ENCODE data around the gene TRERF1.
A peak's percentile ranks its signal among the peaks of the same experiment; 100 is the strongest.

The TRERF1 gene

GRCh38 chr6:42423244-42423643, 28.5 kb downstream of the TRERF1 start:
- DNase-seq (ENCODE audit: low read depth, low spot score) = no peak

- no peak for DNase-seq (ENCODE audit: low read depth, low spot score)
These were observed 31.0 kb downstream of the TRERF1 start for GRCh38 chr6:42420741-42421140.

GRCh38 chr6:42419490-42420280, 32.0 kb downstream of the TRERF1 start:
- no peak for DNase-seq (ENCODE audit: low read depth, low spot score)

GRCh38 chr6:42418724-42419123, 33.0 kb downstream of the TRERF1 start:
- DNase-seq (ENCODE audit: low read depth, low spot score) = no peak

- DNase-seq (ENCODE audit: low read depth, low spot score) = peak; percentile 92
These were observed 34.0 kb downstream of the TRERF1 start for GRCh38 chr6:42417641-42418112.

GRCh38 chr6:42411406-42411805, 40.3 kb downstream of the TRERF1 start:
- DNase-seq (ENCODE audit: low read depth, low spot score) = no peak

- no peak for DNase-seq (ENCODE audit: low read depth, low spot score)
These were observed 40.9 kb downstream of the TRERF1 start for GRCh38 chr6:42410861-42411260.

GRCh38 chr6:42409581-42409980, 42.1 kb downstream of the TRERF1 start:
- DNase-seq (ENCODE audit: low read depth, low spot score) = no peak

- DNase-seq (ENCODE audit: low read depth, low spot score) = peak; percentile 70
These were observed 44.3 kb downstream of the TRERF1 start for GRCh38 chr6:42407379-42407778.

- peak; percentile 41 for DNase-seq (ENCODE audit: low read depth, low spot score)
These were observed 45.1 kb downstream of the TRERF1 start for GRCh38 chr6:42406306-42407280.

- no peak for DNase-seq (ENCODE audit: low read depth, low spot score)
These were observed 46.7 kb downstream of the TRERF1 start for GRCh38 chr6:42405021-42405420.

GRCh38 chr6:42404484-42404883, 47.2 kb downstream of the TRERF1 start:
- peak; percentile 32 for DNase-seq (ENCODE audit: low read depth, low spot score)

- DNase-seq (ENCODE audit: low read depth, low spot score) = no peak
These were observed 47.9 kb downstream of the TRERF1 start for GRCh38 chr6:42403831-42404230.

- peak; percentile 32 for DNase-seq (ENCODE audit: low read depth, low spot score)
These were observed 48.3 kb downstream of the TRERF1 start for GRCh38 chr6:42403421-42403820.

- peak; percentile 24 for DNase-seq (ENCODE audit: low read depth, low spot score)
These were observed 49.5 kb downstream of the TRERF1 start for GRCh38 chr6:42402184-42402583.

- no peak for DNase-seq (ENCODE audit: low read depth, low spot score)
These were observed 50.1 kb downstream of the TRERF1 start for GRCh38 chr6:42401613-42401951.

- DNase-seq (ENCODE audit: low read depth, low spot score) = no peak
These were observed 50.7 kb downstream of the TRERF1 start for GRCh38 chr6:42400886-42401612.

- DNase-seq (ENCODE audit: low read depth, low spot score) = no peak
These were observed 51.5 kb downstream of the TRERF1 start for GRCh38 chr6:42400061-42400760.

- DNase-seq (ENCODE audit: low read depth, low spot score) = no peak
These were observed 55.0 kb downstream of the TRERF1 start for GRCh38 chr6:42396720-42397119.

GRCh38 chr6:42394881-42395620, 56.7 kb downstream of the TRERF1 start:
- DNase-seq (ENCODE audit: low read depth, low spot score) = no peak
